Ovary (tissue), 9 donors: ENCODE measurements around the gene RHPN2. TPM values are rescaled to one million over a fixed set of nuclear protein-coding genes. Genes with fewer than 3 reads are reported as not detected.

Source experiments
- DNase-seq, 5 donors: peaks; one replicate each; pipeline ENCODE4 v3.0.0-alpha.2; 2019 to 2020
- H3K27ac ChIP-seq, 2 donors: fragments of 200-600 bp; one replicate each; pipeline versions ENCODE4 v1.5.1 to v1.8.0; 2019 to 2022
- H3K27me3 ChIP-seq: fragments of 200-600 bp; one replicate; pipeline ENCODE4 v1.8.0; 2022
- H3K36me3 ChIP-seq: fragments of 200-600 bp; sonication (generic); one replicate; pipeline ENCODE4 v1.5.1; 2019
- H3K4me1 ChIP-seq: one replicate; pipeline ENCODE4 v1.8.1; 2013; ENCODE audit warnings: mild to moderate bottlenecking, moderate library complexity; ENCODE audit not compliant: insufficient read depth
- H3K4me3 ChIP-seq: fragments of 200-600 bp; sonication (generic); one replicate; pipeline ENCODE4 v1.5.1; 2017
- H3K9me3 ChIP-seq, 2 donors: fragments of 200-600 bp in 1 of 2; sonication (generic) in 1 of 2; one replicate each; pipeline versions ENCODE4 v1.5.1 to v1.8.1; 2013 to 2019; ENCODE audit warnings: mild to moderate bottlenecking in 1 of 2, moderate library complexity in 1 of 2
- EP300 ChIP-seq: sonication (generic); formaldehyde crosslinking; IDR thresholded peaks from one replicate; pipeline ENCODE4 v1.6.1; 2017; ENCODE audit warnings: antibody characterized with exemption
- POLR2A ChIP-seq: fragments of 450-650 bp; IDR thresholded peaks from one replicate; pipeline ENCODE4 v1.6.1; 2017; ENCODE audit warnings: antibody characterized with exemption, mild to moderate bottlenecking, moderate library complexity
- WGBS, 3 donors: extraction: QIAGEN DNeasy Blood & Tissue Kit in 1 of 3; methylation state at CpG; one replicate each; pipeline versions ENCODE4 v1.1.5 to v1.1.7; 2013 to 2017; 5-methylcytosine and 5-hydroxymethylcytosine counted together
- intact Hi-C, 4 donors: fragments of 100-400 bp; cut with DNase I; formaldehyde crosslinking; loops; one replicate each; pipeline versions ENCODE4 v1.11.0 to v1.15.1; 2022 to 2023
- polyA plus RNA-seq, 2 donors: library from polyadenylated mRNA; stranded (reverse); fragments of 200-250 nt in 1 of 2; fragments of 350-450 nt in 1 of 2; fragmentation: Illumina TruSeq in 1 of 2; extraction: RNeasy Lipid Tissue Mini Kit (QIAGEN cat#74804) in 1 of 2; gene quantifications; one replicate each; pipeline ENCODE4 v1.2.3, GENCODE V29; 2013 to 2014
- small RNA-seq: library from RNA; depleted of rRNA; stranded (forward); fragments of <200 nt; gene quantifications from one replicate; pipeline ENCODE3, GENCODE V24; 2016
- total RNA-seq, 7 donors: library from RNA; depleted of rRNA in 2 of 7; stranded (reverse); fragments of >200 nt in 2 of 7; fragmentation: NEBNext Ultra II Directional in 3 of 7; extraction: Animal tissue kit (Norgen Biotek cat#: 25700) in 3 of 7; gene quantifications; one replicate each; pipeline versions ENCODE4 v1.1.0 to v1.2.4, GENCODE V29; 2016 to 2023
- TF ChIP-seq, protein P1 (sequence below), 3 donors: fragments of 450-650 bp in 2 of 3; fragments of 200-600 bp in 1 of 3; IDR thresholded peaks; one replicate each; pipeline versions ENCODE4 v1.5.1 to v1.8.0; 2016 to 2022; ENCODE audit warnings: antibody characterized with exemption in 3 of 3, mild to moderate bottlenecking in 1 of 3
- donor health status: DM: no; HTN: no; CAD: no; lungs with moderate emphysema.
- donor health status: DM: no; HTN: no; CAD: no.
- donor health status: Bipolar disorder and iron deficiency.
- donor health status: DM: yes; HTN: yes; CAD: no.
- donor health status: DM: no; HTN: no; CAD: no.
- donor health status: DM: yes; HTN: yes; CAD: no.

RHPN2 gene
- total and polyA plus RNA-seq, 9 donors, result 1.3 to 47.9 (median 3.8) TPM

DNA sequence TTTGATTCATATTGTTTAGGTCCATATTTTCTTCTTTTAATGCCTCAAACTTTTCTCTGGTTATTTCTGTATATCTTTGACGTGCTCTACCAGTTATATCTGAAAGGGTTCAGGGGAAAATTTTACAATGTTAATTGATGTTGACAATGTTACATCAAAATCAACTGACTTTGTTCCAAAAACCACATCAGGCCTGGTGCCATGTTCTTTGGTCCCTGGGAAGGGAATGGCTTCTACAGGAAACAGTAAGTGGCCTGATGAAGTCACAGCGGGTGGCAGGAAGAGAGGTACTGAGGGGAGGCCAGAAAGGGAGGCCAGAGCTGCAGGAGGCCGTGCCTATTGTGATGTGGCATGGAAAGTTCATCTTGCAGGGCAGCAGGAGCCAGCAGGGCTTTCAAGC is 131.1 kb downstream of the RHPN2 start:
- no peak for DNase-seq
- no peaks in the 10 kb centered on the region for H3K27me3 ChIP-seq
- H3K9me3 ChIP-seq, result no peaks in the 10 kb centered on the region
- no peaks in the 10 kb centered on the region for H3K4me1 ChIP-seq
- no peaks in the 10 kb centered on the region for H3K36me3 ChIP-seq
- 94 to 96% (median 96%) methylated on average over 3 of the region's 3 CpGs for WGBS, 3 donors
- no peak overlapping the region for H3K27ac ChIP-seq
- no peak overlapping the region for H3K4me3 ChIP-seq
- intact Hi-C loops, result no loop called here
- TF ChIP-seq POLR2A (no peak), EP300 (no peak)
- TF ChIP-seq, protein P1, sequence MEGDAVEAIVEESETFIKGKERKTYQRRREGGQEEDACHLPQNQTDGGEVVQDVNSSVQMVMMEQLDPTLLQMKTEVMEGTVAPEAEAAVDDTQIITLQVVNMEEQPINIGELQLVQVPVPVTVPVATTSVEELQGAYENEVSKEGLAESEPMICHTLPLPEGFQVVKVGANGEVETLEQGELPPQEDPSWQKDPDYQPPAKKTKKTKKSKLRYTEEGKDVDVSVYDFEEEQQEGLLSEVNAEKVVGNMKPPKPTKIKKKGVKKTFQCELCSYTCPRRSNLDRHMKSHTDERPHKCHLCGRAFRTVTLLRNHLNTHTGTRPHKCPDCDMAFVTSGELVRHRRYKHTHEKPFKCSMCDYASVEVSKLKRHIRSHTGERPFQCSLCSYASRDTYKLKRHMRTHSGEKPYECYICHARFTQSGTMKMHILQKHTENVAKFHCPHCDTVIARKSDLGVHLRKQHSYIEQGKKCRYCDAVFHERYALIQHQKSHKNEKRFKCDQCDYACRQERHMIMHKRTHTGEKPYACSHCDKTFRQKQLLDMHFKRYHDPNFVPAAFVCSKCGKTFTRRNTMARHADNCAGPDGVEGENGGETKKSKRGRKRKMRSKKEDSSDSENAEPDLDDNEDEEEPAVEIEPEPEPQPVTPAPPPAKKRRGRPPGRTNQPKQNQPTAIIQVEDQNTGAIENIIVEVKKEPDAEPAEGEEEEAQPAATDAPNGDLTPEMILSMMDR (IDR thresholded peaks at IDR 0.05), result no peak

DNA sequence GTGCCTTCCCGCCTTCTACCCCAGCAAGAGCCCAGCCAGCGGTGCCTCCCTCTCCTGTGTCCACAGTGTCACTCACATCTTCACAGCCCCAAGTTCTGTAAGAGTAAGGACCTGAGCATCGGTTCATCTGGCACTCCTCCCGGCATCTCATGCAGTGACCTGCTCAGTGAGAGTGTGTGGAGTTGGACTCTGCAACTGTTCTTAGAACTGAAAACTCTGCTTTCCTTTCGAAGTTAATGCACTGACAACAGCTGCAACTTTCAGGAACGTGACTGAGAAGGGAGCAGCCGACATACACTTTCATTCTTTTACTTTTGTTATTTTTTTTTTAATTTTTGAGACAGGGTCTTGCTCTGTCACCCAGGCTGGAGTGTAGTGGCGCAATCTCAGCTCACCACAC is 134.1 kb downstream of the RHPN2 start:
- TF ChIP-seq, protein P1 (IDR thresholded peaks at IDR 0.05), result no peak
- no peak for TF ChIP-seq POLR2A
- no peak for TF ChIP-seq EP300
- DNase-seq, result no peak
- Histone ChIP-seq H3K36me3 (no peaks in the 10 kb centered on the region), H3K27ac (no peak overlapping the region), H3K4me1 (no peaks in the 10 kb centered on the region), H3K9me3 (no peaks in the 10 kb centered on the region), H3K4me3 (no peak overlapping the region), H3K27me3 (no peaks in the 10 kb centered on the region)
- intact Hi-C loops, result no loop called here
- 96 to 97% (median 97%) methylated on average over 8 of the region's 8 CpGs for WGBS, 3 donors

DNA sequence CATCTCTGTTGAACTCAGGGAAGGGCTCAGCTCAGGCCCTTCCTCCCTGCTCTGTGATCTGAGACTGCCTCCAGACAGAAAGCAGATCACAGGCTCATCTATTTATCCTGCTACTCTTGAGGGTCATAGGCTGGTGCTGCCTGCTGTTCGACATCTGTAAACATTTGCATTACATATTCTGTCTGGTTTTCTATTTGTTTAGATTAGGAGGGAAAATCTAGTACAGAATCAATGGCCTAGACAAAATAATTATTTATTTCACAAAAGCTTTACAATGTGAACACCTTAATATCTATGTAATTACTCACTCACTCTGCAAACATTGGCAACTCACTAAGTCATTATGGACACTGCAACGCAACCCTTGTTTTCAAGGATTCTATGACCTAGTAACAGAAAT is 135.9 kb downstream of the RHPN2 start:
- Histone ChIP-seq H3K27ac (no peak overlapping the region), H3K4me1 (no peaks in the 10 kb centered on the region), H3K4me3 (no peak overlapping the region), H3K27me3 (no peaks in the 10 kb centered on the region), H3K9me3 (no peaks in the 10 kb centered on the region), H3K36me3 (no peaks in the 10 kb centered on the region)
- intact Hi-C loops, result no loop called here
- TF ChIP-seq EP300 (no peak), POLR2A (no peak)
- TF ChIP-seq, protein P1 (IDR thresholded peaks at IDR 0.05), result no peak
- 96 to 98% (median 98%) methylated on average over 2 of the region's 2 CpGs for WGBS, 3 donors
- DNase-seq, result no peak

Small RNA genes within 50 kb of the gene (small RNA-seq; reads per million reads assigned to genes)
- gene AC008521.1, result not detected
- gene AC008521.2, result not detected

Other genes with a start within 250 kb of the RHPN2 start
- gene SLC7A9, start 195.1 kb downstream of the RHPN2 start, total RNA-seq, result under 1 TPM; 0.23 to 0.95 (median 0.64) TPM
- under 1 TPM; 0.53 to 0.72 TPM for gene SLC7A9, start 195.1 kb downstream of the RHPN2 start, polyA plus RNA-seq
- 10 to 100 TPM; 13.0 to 28.3 (median 24.5) TPM for gene CEP89, start 92.9 kb downstream of the RHPN2 start, total RNA-seq
- gene CEP89, start 92.9 kb downstream of the RHPN2 start, polyA plus RNA-seq, result 10 to 100 TPM; 15.5 to 22.2 TPM
- gene FAAP24, start 92.6 kb downstream of the RHPN2 start, total RNA-seq, result 1 to 10 TPM in 5 of 7 donors, under 1 TPM in 2; 0.57 to 2.7 (median 1.4) TPM
- gene FAAP24, start 92.6 kb downstream of the RHPN2 start, polyA plus RNA-seq, result 1 to 10 TPM; 2.1 to 2.3 TPM
- gene GPATCH1, start 16.3 kb upstream of the RHPN2 start, total RNA-seq, result 10 to 100 TPM in 4 of 7 donors, 1 to 10 TPM in 3; 4.4 to 11.5 (median 10.5) TPM
- 10 to 100 TPM in 1 of 2 donors, 1 to 10 TPM in 1; 6.8 to 10.9 TPM for gene GPATCH1, start 16.3 kb upstream of the RHPN2 start, polyA plus RNA-seq
- gene WDR88, start 67.2 kb upstream of the RHPN2 start, total RNA-seq, result under 1 TPM in 1 of 7 donors, not detected in 6; 0.79 TPM
- not detected for gene WDR88, start 67.2 kb upstream of the RHPN2 start, polyA plus RNA-seq
- 100 to 1,000 TPM in 4 of 7 donors, 10 to 100 TPM in 3; 43.7 to 138 (median 107) TPM for gene LRP3, start 129.4 kb upstream of the RHPN2 start, total RNA-seq
- gene LRP3, start 129.4 kb upstream of the RHPN2 start, polyA plus RNA-seq, result 10 to 100 TPM in 1 of 2 donors, 1 to 10 TPM in 1; 1.2 to 76.1 TPM
- not detected for gene SLC7A10, start 161.0 kb upstream of the RHPN2 start, total RNA-seq
- gene SLC7A10, start 161.0 kb upstream of the RHPN2 start, polyA plus RNA-seq, result not detected
- gene CEBPA, start 237.6 kb upstream of the RHPN2 start, total RNA-seq, result 1 to 10 TPM; 1.5 to 6.1 (median 3.7) TPM
- gene CEBPA, start 237.6 kb upstream of the RHPN2 start, polyA plus RNA-seq, result 1 to 10 TPM in 1 of 2 donors, under 1 TPM in 1; 0.92 to 4.3 TPM